Articular chondrocyte of knee joint (primary cell): ENCODE results near the gene LATS1. TPM values are rescaled to one million over a fixed set of nuclear protein-coding genes. Genes with fewer than 3 reads are reported as not detected.

Experiments
- small RNA-seq: library from RNA; depleted of rRNA; stranded (forward); fragments of <200 nt; gene quantifications from one replicate; pipeline ENCODE3, GENCODE V24; 2012
- total RNA-seq: library from RNA; depleted of rRNA; stranded (reverse); fragments of >200 nt; gene quantifications from 2 replicates; pipeline ENCODE4 v1.2.3, GENCODE V29; 2012

Gene LATS1
- total RNA-seq = 29.7 and 30.8 TPM in 2 replicates

GRCh38 chr6:149717588-149718458, at the start of gene LATS1:
Gene LATS1 (minus strand): TSS chr6:149718101. CDS start chr6:149702126, 15,975 bp downstream.

GRCh38 chr6:149749594-149750135, 31.8 kb upstream of the LATS1 start, which contains the start of gene PCMT1:
Gene PCMT1 (plus strand): TSS chr6:149749741. CDS start chr6:149749902, 161 bp downstream.

GRCh38 chr6:149746147-149746946, 28.4 kb upstream of the LATS1 start, which contains the start of gene NUP43:
Gene NUP43 (minus strand): TSS chr6:149746529. CDS start chr6:149746495, 34 bp downstream.

GRCh38 chr6:149648148-149649145, 69.5 kb downstream of the LATS1 start, which contains the start of gene KATNA1:
Gene KATNA1 (minus strand): TSS chr6:149648714. CDS start chr6:149638547, 10,167 bp downstream.

Small RNA genes within 50 kb of the gene (small RNA-seq; reads per million reads assigned to genes)
- not detected for gene RF00019

Other genes starting within 250 kb of the LATS1 start
- gene ZC3H12D, start 233.1 kb downstream of the LATS1 start, total RNA-seq = 0.65 and 1.3 TPM in 2 replicates
- 43.1 and 50.8 TPM in 2 replicates for gene PPIL4, start 172.1 kb downstream of the LATS1 start, total RNA-seq
- 92.1 and 104 TPM in 2 replicates for gene GINM1, start 151.7 kb downstream of the LATS1 start, total RNA-seq
- 33.6 and 35.8 TPM in 2 replicates for gene KATNA1, start 69.4 kb downstream of the LATS1 start, total RNA-seq
- 29.7 and 31.0 TPM in 2 replicates for gene NUP43, start 28.4 kb upstream of the LATS1 start, total RNA-seq
- 128 and 141 TPM in 2 replicates for gene PCMT1, start 31.6 kb upstream of the LATS1 start, total RNA-seq
- gene LRP11, start 146.3 kb upstream of the LATS1 start, total RNA-seq = 78.3 and 95.0 TPM in 2 replicates
- 0.39 and 8.2 TPM in 2 replicates for gene RAET1E, start 180.0 kb upstream of the LATS1 start, total RNA-seq
- gene RAET1G, start 205.0 kb upstream of the LATS1 start, total RNA-seq = 4.4 and 9.4 TPM in 2 replicates
- 4.2 and 5.1 TPM in 2 replicates for gene ULBP2, start 223.9 kb upstream of the LATS1 start, total RNA-seq
- 0.52 and 0.65 TPM in 2 replicates for gene ULBP1, start 245.8 kb upstream of the LATS1 start, total RNA-seq